NCI-H2107 (cell line): Measurements from ENCODE around the gene METTL23.
"Not testable (repeated sequence)": the region's sequence is repeated elsewhere in the genome, so short reads cannot be mapped to it uniquely, and the experiment has no call there.

Experiments
- DNase-seq: peaks from one replicate; lab custom pipeline; 2025; lab: John Stamatoyannopoulos, UW

METTL23 gene

GRCh38 chr17:76695059-76695831 lies 31.4 kb upstream of the METTL23 start:
- no peak for DNase-seq

- DNase-seq, result no peak
These were observed 29.6 kb upstream of the METTL23 start for GRCh38 chr17:76696763-76697701.

- no peak for DNase-seq
These were observed 28.8 kb upstream of the METTL23 start for GRCh38 chr17:76697702-76698465.

- DNase-seq, result not testable (repeated sequence)
These were observed 28.1 kb upstream of the METTL23 start for GRCh38 chr17:76698466-76698977.

- no peak for DNase-seq
These were observed 26.4 kb upstream of the METTL23 start for GRCh38 chr17:76700270-76700616.

- no peak for DNase-seq
These were observed 25.8 kb upstream of the METTL23 start for GRCh38 chr17:76700617-76701470.

- DNase-seq, result no peak
These were observed 25.1 kb upstream of the METTL23 start for GRCh38 chr17:76701471-76701967.

GRCh38 chr17:76702076-76702475 lies 24.6 kb upstream of the METTL23 start:
- DNase-seq, result no peak

- no peak for DNase-seq
These were observed 23.6 kb upstream of the METTL23 start for GRCh38 chr17:76702941-76703637.

GRCh38 chr17:76704805-76705204 lies 21.8 kb upstream of the METTL23 start:
- DNase-seq, result no peak

- no peak for DNase-seq
These were observed 19.8 kb upstream of the METTL23 start for GRCh38 chr17:76706817-76707216.

GRCh38 chr17:76707985-76708807 lies 18.4 kb upstream of the METTL23 start:
- DNase-seq, result no peak

GRCh38 chr17:76709077-76709950 lies 17.3 kb upstream of the METTL23 start:
- DNase-seq, result no peak

- DNase-seq, result not testable (repeated sequence)
These were observed 16.4 kb upstream of the METTL23 start for GRCh38 chr17:76709951-76710862.

GRCh38 chr17:76710863-76711611 lies 15.6 kb upstream of the METTL23 start, which contains the start of gene MXRA7:
MXRA7 (minus strand) TSS chr17:76710965; CDS start chr17:76710946, 19 bp downstream.
- DNase-seq, result no peak

GRCh38 chr17:76712321-76712720 lies 14.3 kb upstream of the METTL23 start:
- not testable (repeated sequence) for DNase-seq
